ENCODE results near the gene FAT1.

GRCh38 chr4:186593587-186593973 lies 130.1 kb downstream of the FAT1 start:
- TF ChIP-seq, protein P1, sequence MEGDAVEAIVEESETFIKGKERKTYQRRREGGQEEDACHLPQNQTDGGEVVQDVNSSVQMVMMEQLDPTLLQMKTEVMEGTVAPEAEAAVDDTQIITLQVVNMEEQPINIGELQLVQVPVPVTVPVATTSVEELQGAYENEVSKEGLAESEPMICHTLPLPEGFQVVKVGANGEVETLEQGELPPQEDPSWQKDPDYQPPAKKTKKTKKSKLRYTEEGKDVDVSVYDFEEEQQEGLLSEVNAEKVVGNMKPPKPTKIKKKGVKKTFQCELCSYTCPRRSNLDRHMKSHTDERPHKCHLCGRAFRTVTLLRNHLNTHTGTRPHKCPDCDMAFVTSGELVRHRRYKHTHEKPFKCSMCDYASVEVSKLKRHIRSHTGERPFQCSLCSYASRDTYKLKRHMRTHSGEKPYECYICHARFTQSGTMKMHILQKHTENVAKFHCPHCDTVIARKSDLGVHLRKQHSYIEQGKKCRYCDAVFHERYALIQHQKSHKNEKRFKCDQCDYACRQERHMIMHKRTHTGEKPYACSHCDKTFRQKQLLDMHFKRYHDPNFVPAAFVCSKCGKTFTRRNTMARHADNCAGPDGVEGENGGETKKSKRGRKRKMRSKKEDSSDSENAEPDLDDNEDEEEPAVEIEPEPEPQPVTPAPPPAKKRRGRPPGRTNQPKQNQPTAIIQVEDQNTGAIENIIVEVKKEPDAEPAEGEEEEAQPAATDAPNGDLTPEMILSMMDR (IDR thresholded peaks at IDR 0.05) = no peak
- no peak for TF ChIP-seq POLR2A (IDR thresholded peaks at IDR 0.05)

All from lower leg skin (tissue), 3 donors.